Mammary epithelial cell (primary cell): ENCODE measurements around the gene EXOC2.

ENCODE experiments used
- EZH2 ChIP-seq: IDR thresholded peaks from 2 replicates; pipeline ENCODE4 v1.6.1; 2012; ENCODE audit warnings: low read length, inconsistent platforms, borderline replicate concordance
- TF ChIP-seq, protein P1 (sequence below), 2 donors: IDR thresholded peaks in 1 of 2; conservative IDR thresholded peaks in 1 of 2; 2 replicates each; pipeline ENCODE4 v1.5.1; 2011 to 2012; ENCODE audit warnings: inconsistent platforms in 2 of 2, low read length in 2 of 2, mild to moderate bottlenecking in 2 of 2, control low read depth in 1 of 2, low read depth in 1 of 2; ENCODE audit not compliant: insufficient read depth in 1 of 2; ENCODE audit errors: extremely low read depth in 1 of 2

DNA sequence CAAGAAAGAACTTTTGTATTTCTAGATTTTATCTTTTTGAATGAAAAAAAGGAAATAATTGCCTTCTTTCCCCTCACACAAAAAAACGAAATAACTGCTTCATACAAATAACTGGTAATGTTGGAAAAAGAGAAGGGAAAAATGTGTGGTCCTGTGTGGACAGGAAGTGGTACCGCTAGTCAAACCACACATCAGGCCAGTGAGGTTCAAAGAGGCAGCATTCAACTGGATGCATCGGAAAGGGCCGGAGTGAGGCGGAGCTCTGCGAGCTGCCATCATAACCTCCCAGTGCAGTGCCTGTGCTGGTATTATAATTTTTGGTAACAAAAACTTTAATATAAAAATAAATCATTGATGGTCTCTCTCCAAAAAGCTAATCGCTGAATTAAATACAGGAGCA lies 190.2 kb downstream of the EXOC2 start:
- TF ChIP-seq, protein P1, sequence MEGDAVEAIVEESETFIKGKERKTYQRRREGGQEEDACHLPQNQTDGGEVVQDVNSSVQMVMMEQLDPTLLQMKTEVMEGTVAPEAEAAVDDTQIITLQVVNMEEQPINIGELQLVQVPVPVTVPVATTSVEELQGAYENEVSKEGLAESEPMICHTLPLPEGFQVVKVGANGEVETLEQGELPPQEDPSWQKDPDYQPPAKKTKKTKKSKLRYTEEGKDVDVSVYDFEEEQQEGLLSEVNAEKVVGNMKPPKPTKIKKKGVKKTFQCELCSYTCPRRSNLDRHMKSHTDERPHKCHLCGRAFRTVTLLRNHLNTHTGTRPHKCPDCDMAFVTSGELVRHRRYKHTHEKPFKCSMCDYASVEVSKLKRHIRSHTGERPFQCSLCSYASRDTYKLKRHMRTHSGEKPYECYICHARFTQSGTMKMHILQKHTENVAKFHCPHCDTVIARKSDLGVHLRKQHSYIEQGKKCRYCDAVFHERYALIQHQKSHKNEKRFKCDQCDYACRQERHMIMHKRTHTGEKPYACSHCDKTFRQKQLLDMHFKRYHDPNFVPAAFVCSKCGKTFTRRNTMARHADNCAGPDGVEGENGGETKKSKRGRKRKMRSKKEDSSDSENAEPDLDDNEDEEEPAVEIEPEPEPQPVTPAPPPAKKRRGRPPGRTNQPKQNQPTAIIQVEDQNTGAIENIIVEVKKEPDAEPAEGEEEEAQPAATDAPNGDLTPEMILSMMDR (conservative IDR thresholded peaks at IDR 0.05 in 1 of 2, IDR thresholded peaks at IDR 0.05 in 1 of 2; ENCODE audit: extremely low read depth in 1 of 2, insufficient read depth in 1 of 2, low read depth in 1 of 2, low read length in 2 of 2), result no peak
- no peak for TF ChIP-seq EZH2
